Measurements from ENCODE around the gene WFIKKN1. TPM values are rescaled to one million over a fixed set of nuclear protein-coding genes. Genes with fewer than 3 reads are reported as not detected.

The WFIKKN1 gene
- total and polyA plus RNA-seq, 2 of the 13 experiments (the other 11 are each of a cell fraction or from before 2014, with no cell fraction given), result 1.7 to 4.9 TPM

GRCh38 chr16:592518-593306 lies 38.1 kb upstream of the WFIKKN1 start (continued):
- peak; percentile 49; the same call in 1 of the 2 replicates for TF ChIP-seq NFKB2 (CRISPR knock-in tag; IDR thresholded peaks at IDR 0.05; ENCODE audit: borderline replicate concordance)
- 0 out of 2 replicates have a peak, but pooled peaks have one; percentile 15 for TF ChIP-seq FOXO1 (CRISPR knock-in tag; IDR thresholded peaks at IDR 0.05)
- TF ChIP-seq RARA (CRISPR knock-in tag; IDR thresholded peaks at IDR 0.05), result peak; percentile 18; the same call in 1 of the 2 replicates
- peak; percentile 44; the same call in 1 of the 2 replicates for TF ChIP-seq HES4 (CRISPR knock-in tag; IDR thresholded peaks at IDR 0.05; ENCODE audit: borderline replicate concordance)
- no peak for TF ChIP-seq ZNF274 (CRISPR knock-in tag; IDR thresholded peaks at IDR 0.05)
- 0 out of 2 replicates have a peak, but pooled peaks have one; percentile 22 for TF ChIP-seq ZNF574 (CRISPR knock-in tag; IDR thresholded peaks at IDR 0.05)
- TF ChIP-seq FOSL1 (CRISPR knock-in tag; IDR thresholded peaks at IDR 0.05; ENCODE audit: borderline replicate concordance), result no peak
- no peak for TF ChIP-seq ZNF891 (CRISPR knock-in tag; IDR thresholded peaks at IDR 0.05)
- TF ChIP-seq TEAD3 (CRISPR knock-in tag; optimal IDR thresholded peaks at IDR 0.05; ENCODE audit: borderline replicate concordance), result peak; percentile 10
- TF ChIP-seq ZBTB40 (IDR thresholded peaks at IDR 0.05), result no peak
- TF ChIP-seq ZBTB40 (CRISPR knock-in tag; IDR thresholded peaks at IDR 0.05), result peak; percentile 21; the same call in 1 of the 2 replicates
- TF ChIP-seq ELF4 (CRISPR knock-in tag; IDR thresholded peaks at IDR 0.05; ENCODE audit: borderline replicate concordance), result no peak
- no peak for TF ChIP-seq ZNF180 (CRISPR knock-in tag; IDR thresholded peaks at IDR 0.05; ENCODE audit: borderline replicate concordance, low read depth)
- peak; percentile 78; the same call in 1 of the 2 replicates for TF ChIP-seq KLF6 (CRISPR knock-in tag; IDR thresholded peaks at IDR 0.05)
- TF ChIP-seq CBX5 (CRISPR knock-in tag; IDR thresholded peaks at IDR 0.05; ENCODE audit: borderline replicate concordance), result peak; percentile 25; the same call in 1 of the 2 replicates
